B cell (primary cell): ENCODE data around the gene CNPPD1. TPM values are rescaled to one million over a fixed set of nuclear protein-coding genes. Genes with fewer than 3 reads are reported as not detected.
A peak's percentile ranks its signal among the peaks of the same experiment; 100 is the strongest.

Experiments used
- ATAC-seq: fragments of 200-7000 bp; cut with Tn5 transposase; one replicate; pipeline ENCODE4 v1.10.0; 2021; ENCODE audit warnings: low read depth, mild to moderate bottlenecking, moderate number of reproducible peaks, moderate library complexity
- CTCF ChIA-PET: fragments of 350-600 bp; sonication (Branson Sonifier 250); formaldehyde crosslinking; loops from one replicate; lab custom pipeline; 2021; ENCODE audit warnings: antibody characterized with exemption, inconsistent platforms; lab: Charles Lee
- POLR2A ChIA-PET: fragments of 350-600 bp; sonication (Branson Sonifier 250); formaldehyde crosslinking; loops from one replicate; lab custom pipeline; 2021; ENCODE audit warnings: antibody characterized with exemption; lab: Charles Lee
- DNase-seq: peaks from one replicate; pipeline ENCODE4 v3.0.0; 2013
- H2AFZ ChIP-seq: 2 replicates; pipeline ENCODE4 v1.6.1; 2012; ENCODE audit warnings: mild to moderate bottlenecking, low read depth, low read length; ENCODE audit not compliant: insufficient read depth, poor library complexity, severe bottlenecking
- H3K27ac ChIP-seq, 2 donors: 1 replicate in 1 of 2; 2 replicates in 1 of 2; pipeline ENCODE4 v1.5.1; 2012 to 2013; ENCODE audit warnings: low read length in 2 of 2, mild to moderate bottlenecking in 2 of 2, moderate library complexity in 1 of 2
- H3K27me3 ChIP-seq, 4 experiments: fragments of 200-600 bp in 1 of 4; sonication (generic) in 1 of 4; replicated peaks in 1 of 4; 1 replicate in 2 of 4; 2 replicates in 2 of 4; pipeline versions ENCODE4 v1.6.1 to v1.7.0; 2013 to 2016; ENCODE audit warnings: low read length in 3 of 4, mild to moderate bottlenecking in 2 of 4, mixed read lengths in 1 of 4, moderate library complexity in 1 of 4; ENCODE audit not compliant: insufficient read depth in 4 of 4, control insufficient read depth in 3 of 4; ENCODE audit errors: control extremely low read depth in 1 of 4
- H3K36me3 ChIP-seq, 2 experiments: replicated peaks in 1 of 2; 1 replicate in 1 of 2; 2 replicates in 1 of 2; pipeline versions ENCODE4 v1.6.1 to v1.7.1; 2013; ENCODE audit warnings: low read length in 1 of 2; ENCODE audit not compliant: insufficient read depth in 2 of 2, control insufficient read depth in 1 of 2; ENCODE audit errors: control extremely low read depth in 1 of 2, extremely low read depth in 1 of 2
- H3K4me1 ChIP-seq, 2 donors: fragments of 200-600 bp in 1 of 2; sonication (generic) in 1 of 2; 1 replicate in 1 of 2; 2 replicates in 1 of 2; pipeline versions ENCODE4 v1.5.1 to v1.6.1; 2013 to 2017; ENCODE audit warnings: low read length in 2 of 2; ENCODE audit not compliant: control insufficient read depth in 2 of 2, insufficient read depth in 2 of 2
- H3K4me2 ChIP-seq: replicated peaks from 2 replicates; pipeline ENCODE3; 2012; ENCODE audit warnings: mild to moderate bottlenecking, low read depth, low read length; ENCODE audit not compliant: poor library complexity, severe bottlenecking
- H3K4me3 ChIP-seq, 5 experiments: fragments of 200-600 bp in 1 of 5; sonication (generic) in 1 of 5; 1 replicate in 3 of 5; 2 replicates in 2 of 5; pipeline versions ENCODE4 v1.5.1 to v1.7.0; 2011 to 2016; ENCODE audit warnings: low read length in 4 of 5, mild to moderate bottlenecking in 4 of 5, low read depth in 2 of 5, control low read depth in 1 of 5, moderate library complexity in 1 of 5; ENCODE audit not compliant: insufficient read depth in 1 of 5; ENCODE audit errors: control extremely low read depth in 1 of 5, extremely low read depth in 1 of 5
- H3K79me2 ChIP-seq: fragments of 200-600 bp; sonication (generic); one replicate; pipeline ENCODE4 v1.6.0; 2016; ENCODE audit warnings: low read length; ENCODE audit not compliant: control insufficient read depth, insufficient read depth
- H3K9ac ChIP-seq: fragments of 200-600 bp; sonication (generic); 2 replicates; pipeline ENCODE4 v1.6.1; 2017; ENCODE audit warnings: mild to moderate bottlenecking, low read length, moderate library complexity
- H3K9me3 ChIP-seq, 3 donors: one replicate each; pipeline versions ENCODE4 v1.6.1 to v1.7.1; 2013; ENCODE audit warnings: low read length in 2 of 3; ENCODE audit not compliant: control insufficient read depth in 2 of 3, insufficient read depth in 1 of 3; ENCODE audit errors: control extremely low read depth in 1 of 3
- H4K20me1 ChIP-seq: 2 replicates; pipeline ENCODE4 v1.6.0; 2012; ENCODE audit warnings: mild to moderate bottlenecking, low read length; ENCODE audit not compliant: insufficient read depth, control insufficient read depth, poor library complexity, severe bottlenecking
- H3K27ac Mint-ChIP-seq: one replicate; pipeline ENCODE4 v1.8.0; 2021; ENCODE audit warnings: mixed read lengths
- H3K27me3 Mint-ChIP-seq: one replicate; pipeline ENCODE4 v1.8.0; 2021; ENCODE audit warnings: mixed read lengths
- H3K4me1 Mint-ChIP-seq: one replicate; pipeline ENCODE4 v1.8.0; 2021; ENCODE audit warnings: mixed read lengths
- H3K4me3 Mint-ChIP-seq: one replicate; pipeline ENCODE4 v1.8.0; 2021; ENCODE audit warnings: mixed read lengths
- H3K9me3 Mint-ChIP-seq: one replicate; pipeline ENCODE4 v1.8.0; 2022; ENCODE audit warnings: mixed read lengths; ENCODE audit not compliant: insufficient read depth
- EZH2 ChIP-seq: IDR thresholded peaks from 2 replicates; pipeline ENCODE4 v1.6.1; 2012; ENCODE audit warnings: borderline replicate concordance, low read depth, mild to moderate bottlenecking, moderate library complexity, low read length; ENCODE audit not compliant: insufficient read depth, poor library complexity, severe bottlenecking
- WGBS: methylation state at CpG from one replicate; pipeline ENCODE4 v1.1.5; 2013; ENCODE audit warnings: missing lambda C conversion rate; ENCODE audit not compliant: insufficient coverage; 5-methylcytosine and 5-hydroxymethylcytosine counted together
- intact Hi-C: fragments of 100-400 bp; cut with micrococcal nuclease; formaldehyde crosslinking; loops from one replicate; pipeline ENCODE4 v1.10.0; 2022
- polyA plus RNA-seq: library from polyadenylated mRNA; depleted of rRNA; stranded (reverse); fragments of >200 nt; gene quantifications from 2 replicates; pipeline ENCODE4 v1.2.3, GENCODE V29; 2012
- total RNA-seq, 2 donors: library from RNA; stranded (reverse); fragments of 120-200 nt in 1 of 2; gene quantifications; 1 replicate in 1 of 2; 2 replicates in 1 of 2; pipeline versions ENCODE4 v1.2.3 to v1.2.4, GENCODE V29; 2013 to 2022
- TF ChIP-seq, protein P1 (sequence below): fragments of 200-600 bp; IDR thresholded peaks from one replicate; pipeline ENCODE4 v1.8.0; 2022; ENCODE audit warnings: antibody characterized with exemption, mild to moderate bottlenecking

The CNPPD1 gene
- total and polyA plus RNA-seq, 2 donors (not counting 1 experiment from before 2014, with no cell fraction given) = 150 to 159 TPM

DNA sequence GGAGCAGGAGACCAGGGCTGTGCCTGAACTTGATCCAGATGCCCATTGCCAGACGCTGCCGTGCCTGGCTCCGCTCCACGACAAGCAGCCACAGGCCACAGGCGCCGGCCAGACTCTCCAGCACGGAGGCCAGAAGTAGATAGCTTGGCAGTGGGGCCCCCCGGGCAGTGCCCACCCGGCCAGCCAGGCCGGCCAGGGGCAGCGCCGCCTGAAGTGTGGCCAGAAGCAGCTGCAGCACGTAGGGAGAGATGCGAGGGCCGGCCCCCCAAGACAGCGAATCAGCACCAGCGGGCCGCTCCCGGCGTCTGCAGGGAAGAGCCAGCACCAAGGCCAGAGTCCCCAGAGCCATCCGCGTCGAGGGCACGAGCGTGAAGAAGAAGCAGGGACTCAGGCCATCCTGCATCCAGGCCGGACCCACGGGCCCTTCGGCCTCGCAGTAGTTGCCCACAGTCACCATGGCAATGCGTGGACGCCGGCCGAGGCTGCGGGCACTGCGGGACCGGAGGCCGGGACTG, 41.5 kb upstream of the CNPPD1 start:
- Mint-ChIP-seq H3K4me1 (peaks cover 20% of the 10 kb centered on the region), H3K9me3 (no peaks in the 10 kb centered on the region), H3K4me3 (peak overlapping the region; percentile 87), H3K27me3 (no peaks in the 10 kb centered on the region), H3K27ac (peak overlapping the region; percentile 86)
- ATAC-seq (peak; percentile 19), DNase-seq (no peak)
- Histone ChIP-seq H3K27ac (peak overlapping the region in 1 of 2 donors; percentile 0), H3K4me1 (peaks cover 17 to 21% of the 10 kb centered on the region in 2 donors), H3K4me2 (peak overlapping the region; percentile 91), H3K79me2 (no peaks in the 10 kb centered on the region), H3K9ac (peak overlapping the region; percentile 68), H3K9me3 (no peaks in the 10 kb centered on the region), H3K27me3 (no peaks in the 10 kb centered on the region), H3K4me3 (peak overlapping the region; percentile 51 to 74 (median 66)), H2AFZ (peak overlapping the region; percentile 68), H3K36me3 (peaks cover 5 to 32% of the 10 kb centered on the region in 2 experiments), H4K20me1 (peaks cover 30% of the 10 kb centered on the region)
- intact Hi-C loops = loop anchor here (1.0 to 2.0 kb wide), 4 partner anchors 41 to 77 kb away; partner anchors contain the start of genes DNAJB2 and NHEJ1
- ChIA-PET CTCF (interaction anchor here (1.2 to 4.3 kb wide), 6 partner anchors 12 to 77 kb away, joined by 4 to 26 read pairs (median 10); partner anchors contain the start of genes CNPPD1, DNAJB2, SLC23A3 and ZFAND2B), POLR2A (interaction anchor here (0.6 to 3.0 kb wide), 9 partner anchors 11 to 77 kb away, joined by 4 to 30 read pairs (median 8); partner anchors contain the start of genes ANKZF1, ATG9A, CNPPD1 and DNAJB2)
- under 1% methylated on average over 37 of the region's 37 CpGs for WGBS
- no peak for TF ChIP-seq EZH2
- TF ChIP-seq, protein P1, sequence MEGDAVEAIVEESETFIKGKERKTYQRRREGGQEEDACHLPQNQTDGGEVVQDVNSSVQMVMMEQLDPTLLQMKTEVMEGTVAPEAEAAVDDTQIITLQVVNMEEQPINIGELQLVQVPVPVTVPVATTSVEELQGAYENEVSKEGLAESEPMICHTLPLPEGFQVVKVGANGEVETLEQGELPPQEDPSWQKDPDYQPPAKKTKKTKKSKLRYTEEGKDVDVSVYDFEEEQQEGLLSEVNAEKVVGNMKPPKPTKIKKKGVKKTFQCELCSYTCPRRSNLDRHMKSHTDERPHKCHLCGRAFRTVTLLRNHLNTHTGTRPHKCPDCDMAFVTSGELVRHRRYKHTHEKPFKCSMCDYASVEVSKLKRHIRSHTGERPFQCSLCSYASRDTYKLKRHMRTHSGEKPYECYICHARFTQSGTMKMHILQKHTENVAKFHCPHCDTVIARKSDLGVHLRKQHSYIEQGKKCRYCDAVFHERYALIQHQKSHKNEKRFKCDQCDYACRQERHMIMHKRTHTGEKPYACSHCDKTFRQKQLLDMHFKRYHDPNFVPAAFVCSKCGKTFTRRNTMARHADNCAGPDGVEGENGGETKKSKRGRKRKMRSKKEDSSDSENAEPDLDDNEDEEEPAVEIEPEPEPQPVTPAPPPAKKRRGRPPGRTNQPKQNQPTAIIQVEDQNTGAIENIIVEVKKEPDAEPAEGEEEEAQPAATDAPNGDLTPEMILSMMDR = no peak

DNA sequence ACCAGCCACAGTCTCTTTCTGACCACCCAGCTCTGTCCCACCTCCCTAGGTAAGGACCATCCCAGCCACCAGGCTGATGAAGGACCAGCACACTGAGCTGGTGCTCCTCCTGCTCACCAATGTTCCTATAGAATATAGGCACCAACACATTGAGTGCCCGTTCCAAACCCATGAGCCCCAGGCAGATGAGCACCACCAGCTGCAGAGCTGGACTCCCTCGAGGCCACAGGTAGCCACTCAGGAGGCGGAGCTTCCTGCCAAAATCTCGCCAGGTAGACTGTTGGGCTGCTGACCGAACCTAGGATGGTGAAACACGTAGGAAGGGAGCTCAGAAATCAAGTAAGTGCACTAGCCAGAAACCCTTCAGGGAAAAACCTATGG, 39.8 kb upstream of the CNPPD1 start:
- Histone ChIP-seq H3K27ac (no peak overlapping the region), H3K9me3 (no peaks in the 10 kb centered on the region), H3K4me2 (no peak overlapping the region), H2AFZ (no peak overlapping the region), H3K4me3 (no peak overlapping the region), H4K20me1 (peaks cover 20% of the 10 kb centered on the region), H3K9ac (no peak overlapping the region), H3K36me3 (peaks cover 0 to 17% of the 10 kb centered on the region in 2 experiments), H3K79me2 (no peaks in the 10 kb centered on the region), H3K27me3 (no peaks in the 10 kb centered on the region), H3K4me1 (peaks cover 17 to 21% of the 10 kb centered on the region in 2 donors)
- no peaks in the 10 kb centered on the region for H3K9me3 Mint-ChIP-seq
- H3K4me3 Mint-ChIP-seq = peak overlapping the region; percentile 50
- H3K4me1 Mint-ChIP-seq = peaks cover 20% of the 10 kb centered on the region
- intact Hi-C loops = no loop called here
- no peaks in the 10 kb centered on the region for H3K27me3 Mint-ChIP-seq
- ATAC-seq (no peak), DNase-seq (no peak)
- ChIA-PET POLR2A (interaction anchor here (1.4 to 1.6 kb wide), 2 partner anchors 10 to 41 kb away, joined by 4 to 7 read pairs; partner anchors contain the start of gene ZFAND2B), CTCF (interaction anchor here (1.1 to 4.3 kb wide), 9 partner anchors 10 to 340 kb away, joined by 3 to 26 read pairs (median 5); partner anchors contain the start of genes GLB1L, SLC23A3, STK16 and TUBA4A)
- no peak overlapping the region for H3K27ac Mint-ChIP-seq
- 89% methylated on average over 6 of the region's 6 CpGs for WGBS
- TF ChIP-seq EZH2 = no peak
- TF ChIP-seq, protein P1 = no peak
